ENCODE results near the gene HUWE1. TPM values are rescaled to one million over a fixed set of nuclear protein-coding genes. Genes with fewer than 3 reads are reported as not detected.

Gene HUWE1
- total and polyA plus RNA-seq, 9 of the 15 experiments (the other 6 are each of a cell fraction or from before 2014, with no cell fraction given) = 23.9 to 204 (median 65.1) TPM

DNA sequence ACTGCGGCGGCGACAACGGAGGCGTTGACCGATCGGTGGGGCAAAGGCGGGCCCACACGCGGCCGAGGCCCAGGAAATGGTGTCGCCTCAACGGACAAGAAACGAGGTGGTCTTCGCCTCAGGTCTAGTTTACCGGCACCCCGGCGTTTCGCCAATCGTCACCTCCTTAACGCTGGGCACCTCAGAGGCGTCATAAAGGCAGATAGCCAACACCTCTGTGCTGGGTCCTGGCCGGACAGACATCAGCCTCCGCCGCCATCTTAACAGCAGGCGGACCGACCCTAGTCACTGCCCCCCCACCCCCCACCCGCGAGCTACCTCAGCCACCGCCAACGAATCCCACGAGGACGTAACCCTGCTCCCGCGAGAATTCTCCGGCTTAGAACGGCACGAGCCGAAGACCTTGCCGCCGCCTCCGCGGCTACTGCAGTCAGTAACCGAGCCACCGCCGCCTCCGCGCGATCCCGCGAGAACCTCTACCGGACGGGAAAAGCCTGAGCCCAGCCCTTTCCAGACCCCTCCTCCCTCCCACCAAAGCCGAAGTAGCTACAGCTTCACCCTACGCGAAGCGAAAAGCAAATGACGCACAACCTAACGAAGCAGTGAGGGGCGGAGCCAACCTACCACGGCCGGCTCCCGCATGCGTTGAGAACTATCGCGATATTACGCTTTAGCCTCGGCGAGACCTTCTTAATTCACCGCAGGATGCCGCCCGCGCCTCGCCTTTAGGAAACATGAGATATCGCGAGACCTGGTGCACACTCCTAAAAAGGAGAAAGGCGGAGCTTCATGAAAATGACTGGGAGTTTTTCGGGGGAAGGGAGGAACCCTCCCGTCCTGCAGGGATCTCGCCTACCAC lies 2.7 kb downstream of the HUWE1 start (continued):
- no peak for TF ChIP-seq EHMT2 (IDR thresholded peaks at IDR 0.05)
- TF ChIP-seq PHB (CRISPR knock-in tag; IDR thresholded peaks at IDR 0.05) = no peak
- TF ChIP-seq MAFK (IDR thresholded peaks at IDR 0.05; ENCODE audit: low read length) = no peak
- TF ChIP-seq JUND (IDR thresholded peaks at IDR 0.05; ENCODE audit: borderline replicate concordance, low read depth, low read length) = peak; percentile 54
- no peak for TF ChIP-seq JUND (tag; IDR thresholded peaks at IDR 0.05; ENCODE audit: borderline replicate concordance, low read depth, low read length)
- TF ChIP-seq, protein P1, sequence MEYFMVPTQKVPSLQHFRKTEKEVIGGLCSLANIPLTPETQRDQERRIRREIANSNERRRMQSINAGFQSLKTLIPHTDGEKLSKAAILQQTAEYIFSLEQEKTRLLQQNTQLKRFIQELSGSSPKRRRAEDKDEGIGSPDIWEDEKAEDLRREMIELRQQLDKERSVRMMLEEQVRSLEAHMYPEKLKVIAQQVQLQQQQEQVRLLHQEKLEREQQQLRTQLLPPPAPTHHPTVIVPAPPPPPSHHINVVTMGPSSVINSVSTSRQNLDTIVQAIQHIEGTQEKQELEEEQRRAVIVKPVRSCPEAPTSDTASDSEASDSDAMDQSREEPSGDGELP (CRISPR knock-in tag; IDR thresholded peaks at IDR 0.05; ENCODE audit: borderline replicate concordance) = peak; percentile 45; the same call in 1 of the 2 replicates
- no peak for TF ChIP-seq HMG20B (CRISPR knock-in tag; IDR thresholded peaks at IDR 0.05)
- TF ChIP-seq, protein P2, sequence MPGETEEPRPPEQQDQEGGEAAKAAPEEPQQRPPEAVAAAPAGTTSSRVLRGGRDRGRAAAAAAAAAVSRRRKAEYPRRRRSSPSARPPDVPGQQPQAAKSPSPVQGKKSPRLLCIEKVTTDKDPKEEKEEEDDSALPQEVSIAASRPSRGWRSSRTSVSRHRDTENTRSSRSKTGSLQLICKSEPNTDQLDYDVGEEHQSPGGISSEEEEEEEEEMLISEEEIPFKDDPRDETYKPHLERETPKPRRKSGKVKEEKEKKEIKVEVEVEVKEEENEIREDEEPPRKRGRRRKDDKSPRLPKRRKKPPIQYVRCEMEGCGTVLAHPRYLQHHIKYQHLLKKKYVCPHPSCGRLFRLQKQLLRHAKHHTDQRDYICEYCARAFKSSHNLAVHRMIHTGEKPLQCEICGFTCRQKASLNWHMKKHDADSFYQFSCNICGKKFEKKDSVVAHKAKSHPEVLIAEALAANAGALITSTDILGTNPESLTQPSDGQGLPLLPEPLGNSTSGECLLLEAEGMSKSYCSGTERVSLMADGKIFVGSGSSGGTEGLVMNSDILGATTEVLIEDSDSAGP (CRISPR knock-in tag; IDR thresholded peaks at IDR 0.05) = no peak
- no peak for TF ChIP-seq EP300 (IDR thresholded peaks at IDR 0.05; ENCODE audit: low read length)
- TF ChIP-seq SPI1 (IDR thresholded peaks at IDR 0.05; ENCODE audit: borderline replicate concordance, low read depth, low read length) = peak; percentile 59
- no peak for TF ChIP-seq PRPF4 (IDR thresholded peaks at IDR 0.05; ENCODE audit: insufficient read depth, low read depth, low read length, poor library complexity, severe bottlenecking)

All from K562 (cell line).